Spleen (tissue), 7 donors: Measurements from ENCODE around the gene TMEM18.

Experiments
- POLR2A ChIP-seq, 3 donors: fragments of 450-650 bp; IDR thresholded peaks; one replicate each; pipeline ENCODE4 v1.5.1; 2017; ENCODE audit warnings: antibody characterized with exemption in 3 of 3, mild to moderate bottlenecking in 1 of 3
- POLR2AphosphoS5 ChIP-seq, 3 donors: sonication (generic); formaldehyde crosslinking; IDR thresholded peaks; one replicate each; pipeline ENCODE4 v1.5.1; 2017; ENCODE audit warnings: antibody characterized with exemption in 3 of 3
- TF ChIP-seq, protein P1 (sequence below), 11 experiments: fragments of 200-600 bp in 7 of 11; fragments of 450-650 bp in 4 of 11; sonication (generic) in 4 of 11; IDR thresholded peaks in 8 of 11; conservative IDR thresholded peaks in 3 of 11; 1 replicate in 7 of 11; 2 replicates in 4 of 11; pipeline versions ENCODE4 v1.4.0 to v1.8.0; 2016 to 2021; ENCODE audit warnings: antibody characterized with exemption in 11 of 11, inconsistent platforms in 4 of 11, mild to moderate bottlenecking in 1 of 11
- donor health status: DM: no; HTN: no; CAD: no; lungs with moderate emphysema.
- donor health status: DM: no; HTN: no; CAD: no.
- donor health status: DM: no; HTN: no; CAD: no.

DNA sequence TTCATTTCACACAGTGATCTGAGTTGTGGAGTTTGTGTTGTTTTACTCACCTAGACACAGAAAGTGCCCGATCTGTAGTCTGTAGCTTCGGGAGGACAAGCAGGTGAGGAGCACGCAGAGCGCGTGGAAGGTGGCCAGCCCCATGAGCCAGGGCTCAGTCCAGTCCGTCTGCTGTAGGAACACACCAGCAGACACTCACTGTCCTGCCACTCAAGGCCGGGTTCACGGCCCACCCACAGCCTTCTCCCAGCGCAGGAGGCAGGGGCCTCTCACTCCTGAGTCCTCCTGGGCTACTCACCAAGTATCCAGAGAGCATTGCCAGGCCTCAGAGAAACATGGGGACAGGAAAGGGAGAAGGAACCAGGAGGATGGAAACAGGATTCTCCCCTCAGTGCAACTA is 1.7 kb downstream of the TMEM18 start:
- TF ChIP-seq POLR2AphosphoS5 (IDR thresholded peaks at IDR 0.05) (no peak), POLR2A (IDR thresholded peaks at IDR 0.05) (no peak)
- TF ChIP-seq, protein P1, sequence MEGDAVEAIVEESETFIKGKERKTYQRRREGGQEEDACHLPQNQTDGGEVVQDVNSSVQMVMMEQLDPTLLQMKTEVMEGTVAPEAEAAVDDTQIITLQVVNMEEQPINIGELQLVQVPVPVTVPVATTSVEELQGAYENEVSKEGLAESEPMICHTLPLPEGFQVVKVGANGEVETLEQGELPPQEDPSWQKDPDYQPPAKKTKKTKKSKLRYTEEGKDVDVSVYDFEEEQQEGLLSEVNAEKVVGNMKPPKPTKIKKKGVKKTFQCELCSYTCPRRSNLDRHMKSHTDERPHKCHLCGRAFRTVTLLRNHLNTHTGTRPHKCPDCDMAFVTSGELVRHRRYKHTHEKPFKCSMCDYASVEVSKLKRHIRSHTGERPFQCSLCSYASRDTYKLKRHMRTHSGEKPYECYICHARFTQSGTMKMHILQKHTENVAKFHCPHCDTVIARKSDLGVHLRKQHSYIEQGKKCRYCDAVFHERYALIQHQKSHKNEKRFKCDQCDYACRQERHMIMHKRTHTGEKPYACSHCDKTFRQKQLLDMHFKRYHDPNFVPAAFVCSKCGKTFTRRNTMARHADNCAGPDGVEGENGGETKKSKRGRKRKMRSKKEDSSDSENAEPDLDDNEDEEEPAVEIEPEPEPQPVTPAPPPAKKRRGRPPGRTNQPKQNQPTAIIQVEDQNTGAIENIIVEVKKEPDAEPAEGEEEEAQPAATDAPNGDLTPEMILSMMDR (IDR thresholded peaks at IDR 0.05 in 8 of 11, conservative IDR thresholded peaks at IDR 0.05 in 3 of 11), result no peak
